ENCODE measurements around the gene FAM168A. TPM values are rescaled to one million over a fixed set of nuclear protein-coding genes. Genes with fewer than 3 reads are reported as not detected.

The FAM168A gene
- total and polyA plus RNA-seq, 10 donors = 2.7 to 33.2 (median 22.7) TPM

GRCh38 chr11:73549376-73549775, 48.5 kb downstream of the FAM168A start:
- Histone ChIP-seq H3K9me3 (no peaks in the 10 kb centered on the region), H3K4me1 (peaks cover 0 to 41% (median 12%) of the 10 kb centered on the region in 6 donors), H3K4me3 (no peak overlapping the region), H3K36me3 (no peaks in the 10 kb centered on the region), H3K27me3 (replicated peaks in 1 of 7) (no peaks in the 10 kb centered on the region), H3K27ac (no peak overlapping the region)
- 79 to 91% (median 88%) methylated on average over 4 of the region's 4 CpGs for WGBS, 5 donors
- no peak for DNase-seq
- TF ChIP-seq CTCF (IDR thresholded peaks at IDR 0.05 in 8 of 11, conservative IDR thresholded peaks at IDR 0.05 in 3 of 11) = no peak
- TF ChIP-seq POLR2AphosphoS5 (IDR thresholded peaks at IDR 0.05) = no peak
- TF ChIP-seq POLR2A (IDR thresholded peaks at IDR 0.05) = no peak
- intact Hi-C loops (cut with DNase I; ENCODE audit: low total_unique reads) = no loop called here

- DNase-seq = no peak
- Histone ChIP-seq H3K9me3 (no peaks in the 10 kb centered on the region), H3K4me3 (no peak overlapping the region), H3K27me3 (replicated peaks in 1 of 7) (no peaks in the 10 kb centered on the region), H3K4me1 (peaks cover 0 to 38% (median 10%) of the 10 kb centered on the region in 6 donors), H3K36me3 (no peaks in the 10 kb centered on the region), H3K27ac (peak overlapping the region in 1 of 8 donors; percentile 14)
- intact Hi-C loops (cut with DNase I; ENCODE audit: low total_unique reads) = no loop called here
- TF ChIP-seq CTCF (IDR thresholded peaks at IDR 0.05 in 8 of 11, conservative IDR thresholded peaks at IDR 0.05 in 3 of 11) (no peak), POLR2A (IDR thresholded peaks at IDR 0.05) (no peak), POLR2AphosphoS5 (IDR thresholded peaks at IDR 0.05) (no peak)
- 91 to 96% (median 94%) methylated on average over 2 of the region's 2 CpGs for WGBS, 5 donors
Observed at GRCh38 chr11:73547706-73548595, 50.0 kb downstream of the FAM168A start.

GRCh38 chr11:73542175-73542574, 55.7 kb downstream of the FAM168A start:
- H3K36me3 ChIP-seq = no peaks in the 10 kb centered on the region
- DNase-seq = no peak
- TF ChIP-seq POLR2A (IDR thresholded peaks at IDR 0.05) (no peak), CTCF (IDR thresholded peaks at IDR 0.05 in 8 of 11, conservative IDR thresholded peaks at IDR 0.05 in 3 of 11) (no peak), POLR2AphosphoS5 (IDR thresholded peaks at IDR 0.05) (no peak)
- H3K27ac ChIP-seq = peak overlapping the region in 1 of 8 donors; percentile 43
- WGBS, 5 donors = 16 to 63% (median 40%) methylated on average over 1 of the region's 1 CpG
- intact Hi-C loops (cut with DNase I; ENCODE audit: low total_unique reads) = no loop called here
- no peaks in the 10 kb centered on the region for H3K27me3 ChIP-seq (replicated peaks in 1 of 7)
- H3K9me3 ChIP-seq = no peaks in the 10 kb centered on the region
- peaks cover 0 to 51% (median 24%) of the 10 kb centered on the region in 6 donors for H3K4me1 ChIP-seq
- no peak overlapping the region for H3K4me3 ChIP-seq

- Histone ChIP-seq H3K27ac (no peak overlapping the region), H3K4me3 (no peak overlapping the region), H3K27me3 (replicated peaks in 1 of 7) (no peaks in the 10 kb centered on the region), H3K4me1 (peaks cover 0 to 48% (median 27%) of the 10 kb centered on the region in 6 donors), H3K36me3 (no peaks in the 10 kb centered on the region), H3K9me3 (no peaks in the 10 kb centered on the region)
- no peak for TF ChIP-seq POLR2A (IDR thresholded peaks at IDR 0.05)
- no peak for TF ChIP-seq POLR2AphosphoS5 (IDR thresholded peaks at IDR 0.05)
- no peak for TF ChIP-seq CTCF (IDR thresholded peaks at IDR 0.05 in 8 of 11, conservative IDR thresholded peaks at IDR 0.05 in 3 of 11)
- 94 to 98% (median 96%) methylated on average over 5 of the region's 5 CpGs for WGBS, 5 donors
- intact Hi-C loops (cut with DNase I; ENCODE audit: low total_unique reads) = no loop called here
- no peak for DNase-seq
Observed at GRCh38 chr11:73539506-73540084, 58.3 kb downstream of the FAM168A start.

Data from spleen (tissue), 11 donors.